H1 (cell line): ENCODE results near the gene ISM1. TPM values are rescaled to one million over a fixed set of nuclear protein-coding genes. Genes with fewer than 3 reads are reported as not detected.

Source experiments
- CTCF ChIA-PET: fragments of 300-600 bp; sonication (Branson Sonifier 250); formaldehyde crosslinking; loops from one replicate; lab custom pipeline; 2021; ENCODE audit not compliant: partially characterized antibody; lab: Charles Lee
- POLR2A ChIA-PET: fragments of 300-600 bp; sonication (Branson Sonifier 250); formaldehyde crosslinking; loops from one replicate; lab custom pipeline; 2021; ENCODE audit warnings: inconsistent platforms; ENCODE audit not compliant: partially characterized antibody; lab: Charles Lee
- DNase-seq, 2 experiments: peaks; one replicate each; pipeline versions ENCODE4 v3.0.0 to v3.0.0-alpha.2; 2010 to 2022; ENCODE audit warnings: low spot score in 2 of 2, low read depth in 1 of 2, mixed read lengths in 1 of 2
- FAIRE-seq: peaks from 2 replicates; lab custom pipeline; 2011; peaks lifted over from hg19 to GRCh38; lab: Jason Lieb, UNC
- H2AFZ ChIP-seq: 2 replicates; pipeline ENCODE4 v1.8.1; 2012; ENCODE audit warnings: low read length, inconsistent platforms
- H2AK5ac ChIP-seq: 2 replicates; pipeline ENCODE4 v1.6.1; 2013; ENCODE audit warnings: low read depth, low read length
- H2BK120ac ChIP-seq: replicated peaks from 2 replicates; pipeline ENCODE3; 2013; ENCODE audit warnings: low read depth, low read length, inconsistent platforms
- H2BK12ac ChIP-seq: 2 replicates; pipeline ENCODE4 v1.6.1; 2013; ENCODE audit warnings: low read depth, low read length
- H2BK15ac ChIP-seq: 2 replicates; pipeline ENCODE4 v1.6.1; 2013; ENCODE audit warnings: low read length
- H2BK20ac ChIP-seq: 2 replicates; pipeline ENCODE4 v1.6.1; 2013; ENCODE audit warnings: low read length
- H2BK5ac ChIP-seq: 2 replicates; pipeline ENCODE4 v1.6.1; 2013; ENCODE audit warnings: low read depth, low read length
- H3K14ac ChIP-seq: 2 replicates; pipeline ENCODE4 v1.6.1; 2013; ENCODE audit warnings: inconsistent platforms; ENCODE audit not compliant: insufficient read length
- H3K18ac ChIP-seq: 2 replicates; pipeline ENCODE4 v1.6.1; 2013; ENCODE audit warnings: low read length; ENCODE audit errors: extremely low read depth
- H3K23ac ChIP-seq: 2 replicates; pipeline ENCODE4 v1.6.1; 2013; ENCODE audit warnings: inconsistent platforms; ENCODE audit not compliant: insufficient read length
- H3K23me2 ChIP-seq: 2 replicates; pipeline ENCODE4 v1.6.1; 2013; ENCODE audit warnings: low read depth, low read length
- H3K27ac ChIP-seq: 2 replicates; pipeline ENCODE4 v1.6.1; 2011; ENCODE audit warnings: low read depth, low read length, inconsistent platforms
- H3K27me3 ChIP-seq, 4 experiments: replicated peaks in 1 of 4; 1 replicate in 1 of 4; 2 replicates in 3 of 4; pipeline versions ENCODE4 v1.6.1 to v1.8.1; 2011 to 2013; ENCODE audit warnings: low read length in 3 of 4, mild to moderate bottlenecking in 3 of 4, inconsistent platforms in 2 of 4, mixed read lengths in 2 of 4, moderate library complexity in 1 of 4; ENCODE audit not compliant: control insufficient read depth in 3 of 4, insufficient read depth in 3 of 4; ENCODE audit errors: extremely low read depth in 1 of 4
- H3K36me3 ChIP-seq, 4 experiments: 2 replicates each; pipeline versions ENCODE4 v1.6.1 to v1.8.1; 2011 to 2013; ENCODE audit warnings: mild to moderate bottlenecking in 4 of 4, low read length in 3 of 4, moderate library complexity in 2 of 4, control low read depth in 1 of 4, inconsistent platforms in 1 of 4; ENCODE audit not compliant: insufficient read depth in 4 of 4, control insufficient read depth in 2 of 4
- H3K4ac ChIP-seq: replicated peaks from 2 replicates; pipeline ENCODE3; 2013; ENCODE audit warnings: low read length, low read depth, mixed read lengths, inconsistent platforms; ENCODE audit not compliant: insufficient read length
- H3K4me1 ChIP-seq, 4 experiments: replicated peaks in 1 of 4; 1 replicate in 1 of 4; 2 replicates in 3 of 4; pipeline versions ENCODE4 v1.6.1 to v1.8.1; 2011 to 2013; ENCODE audit warnings: low read length in 3 of 4, inconsistent platforms in 2 of 4, mixed read lengths in 1 of 4; ENCODE audit not compliant: insufficient read depth in 4 of 4, control insufficient read depth in 3 of 4
- H3K4me2 ChIP-seq, 2 experiments: 2 replicates each; pipeline versions ENCODE4 v1.6.1 to v1.8.1; 2011 to 2013; ENCODE audit warnings: low read depth in 2 of 2, low read length in 2 of 2, control low read depth in 1 of 2, inconsistent platforms in 1 of 2, mild to moderate bottlenecking in 1 of 2; ENCODE audit not compliant: insufficient read depth in 1 of 2
- H3K4me3 ChIP-seq, 4 experiments: fragments of 200-600, 300-600 bp in 1 of 4; sonication (generic), shearing (Covaris generic), sonication (Bioruptor Twin) in 1 of 4; 2 replicates each; pipeline versions ENCODE4 v1.5.1 to v1.8.1; 2011 to 2016; ENCODE audit warnings: low read length in 4 of 4, low read depth in 3 of 4, control low read depth in 2 of 4, inconsistent platforms in 2 of 4, mild to moderate bottlenecking in 2 of 4, mixed read lengths in 1 of 4, moderate library complexity in 1 of 4; ENCODE audit not compliant: insufficient read depth in 2 of 4; ENCODE audit errors: extremely low read depth in 1 of 4
- H3K56ac ChIP-seq: replicated peaks from 2 replicates; pipeline ENCODE3; 2013; ENCODE audit warnings: low read depth, mild to moderate bottlenecking, mixed read lengths, low read length, inconsistent platforms; ENCODE audit not compliant: insufficient read length
- H3K79me1 ChIP-seq: 2 replicates; pipeline ENCODE4 v1.6.1; 2013; ENCODE audit warnings: low read depth, low read length, control low read depth
- H3K79me2 ChIP-seq, 2 experiments: 2 replicates each; pipeline versions ENCODE4 v1.6.1 to v1.8.1; 2012 to 2013; ENCODE audit warnings: low read length in 2 of 2, mild to moderate bottlenecking in 2 of 2, inconsistent platforms in 1 of 2; ENCODE audit not compliant: insufficient read depth in 2 of 2, control insufficient read depth in 1 of 2
- H3K9ac ChIP-seq, 4 experiments: replicated peaks in 1 of 4; 1 replicate in 1 of 4; 2 replicates in 3 of 4; pipeline versions ENCODE4 v1.6.1 to v1.8.1; 2011 to 2013; ENCODE audit warnings: low read depth in 3 of 4, low read length in 3 of 4, control low read depth in 2 of 4, mild to moderate bottlenecking in 2 of 4, moderate library complexity in 2 of 4, inconsistent platforms in 1 of 4; ENCODE audit errors: extremely low read depth in 1 of 4
- H3K9me3 ChIP-seq, 2 experiments: 2 replicates each; pipeline versions ENCODE4 v1.6.1 to v1.8.1; 2012 to 2013; ENCODE audit warnings: mild to moderate bottlenecking in 2 of 2, moderate library complexity in 2 of 2, control low read depth in 1 of 2, inconsistent platforms in 1 of 2, low read depth in 1 of 2, low read length in 1 of 2, mixed read lengths in 1 of 2; ENCODE audit not compliant: insufficient read depth in 2 of 2
- H4K20me1 ChIP-seq, 2 experiments: replicated peaks in 1 of 2; 2 replicates each; pipeline versions ENCODE3 to v1.8.1; 2011 to 2013; ENCODE audit warnings: inconsistent platforms in 2 of 2, low read length in 2 of 2, mild to moderate bottlenecking in 1 of 2; ENCODE audit not compliant: insufficient read depth in 2 of 2, control insufficient read depth in 1 of 2
- H4K5ac ChIP-seq: 2 replicates; pipeline ENCODE4 v1.6.1; 2013; ENCODE audit warnings: low read length, low read depth, mixed read lengths, inconsistent platforms; ENCODE audit not compliant: insufficient read length
- H4K8ac ChIP-seq: 2 replicates; pipeline ENCODE4 v1.8.0; 2013; ENCODE audit warnings: mild to moderate bottlenecking, moderate library complexity, low read length, inconsistent platforms; ENCODE audit not compliant: insufficient read depth; ENCODE audit errors: extremely low read depth
- H4K91ac ChIP-seq: replicated peaks from 2 replicates; pipeline ENCODE3; 2013; ENCODE audit warnings: low read length, mixed read lengths, inconsistent platforms; ENCODE audit not compliant: insufficient read length
- CBX5 ChIP-seq: fragments of 300-800, 300-1000 bp; sonication (generic); IDR thresholded peaks from 2 replicates; pipeline ENCODE4 v1.7.1; 2016; ENCODE audit warnings: antibody characterized with exemption, low read length, low read depth
- PHF8 ChIP-seq: fragments of 200-600 bp; sonication (generic); conservative IDR thresholded peaks from 2 replicates; pipeline ENCODE4 v1.7.1; 2012; ENCODE audit warnings: low read depth, mild to moderate bottlenecking, inconsistent platforms, low read length, moderate library complexity
- POLR2A ChIP-seq, 2 experiments: IDR thresholded peaks; 1 replicate in 1 of 2; 2 replicates in 1 of 2; pipeline ENCODE4 v1.6.1; 2011; ENCODE audit warnings: low read depth in 2 of 2, low read length in 2 of 2, mild to moderate bottlenecking in 2 of 2; ENCODE audit errors: control extremely low read depth in 1 of 2
- RXRA ChIP-seq: IDR thresholded peaks from 2 replicates; pipeline ENCODE4 v1.6.1; 2011; ENCODE audit warnings: low read depth, mild to moderate bottlenecking, low read length, moderate library complexity; ENCODE audit not compliant: insufficient read depth
- WGBS, 2 experiments: shearing (Covaris generic) in 1 of 2; methylation state at CpG; one replicate each; pipeline versions ENCODE4 v1.1.6 to v1.1.7; 2013 to 2015; ENCODE audit warnings: low lambda C conversion rate in 2 of 2, mixed read lengths in 2 of 2, inconsistent platforms in 1 of 2, low coverage in 1 of 2, missing lambda C conversion rate in 1 of 2; ENCODE audit not compliant: insufficient replicate concordance in 2 of 2, insufficient coverage in 1 of 2, insufficient read length in 1 of 2; ENCODE audit errors: extremely low coverage in 1 of 2, missing lambda C conversion rate in 1 of 2; 5-methylcytosine and 5-hydroxymethylcytosine counted together
- polyA plus RNA-seq, 7 experiments: library from polyadenylated mRNA; depleted of rRNA in 3 of 7; stranded (reverse) in 5 of 7; unstranded in 2 of 7; fragments of >200 nt in 5 of 7; fragments of 200-250 nt in 2 of 7; gene quantifications; 1 replicate in 5 of 7; 2 replicates in 1 of 7; 4 replicates in 1 of 7; pipeline versions ENCODE4 v1.2.1 to v1.2.3, GENCODE V29; 2011 to 2013; ENCODE audit warnings: missing spikeins in 2 of 7, mixed read lengths in 2 of 7
- total RNA-seq: library from RNA; stranded (reverse); fragmentation: NEBNext Ultra II Directional; extraction: Animal tissue kit (Norgen Biotek cat#: 25700); gene quantifications from 2 replicates; pipeline ENCODE4 v1.2.1, GENCODE V29; 2021

Gene ISM1
- total and polyA plus RNA-seq, 2 of the 8 experiments (the other 6 are each of a cell fraction or from before 2014, with no cell fraction given): 0.62 to 0.97 TPM

- Histone ChIP-seq H3K4me1 (peaks cover 0 to 3% (median 0%) of the 10 kb centered on the region in 4 experiments; a peak in 1 of 7 replicates), H3K14ac (no peak overlapping the region), H3K36me3 (no peaks in the 10 kb centered on the region), H3K18ac (no peak overlapping the region), H4K20me1 (no peaks in the 10 kb centered on the region), H3K27me3 (no peaks in the 10 kb centered on the region), H4K5ac (no peak overlapping the region), H4K8ac (no peak overlapping the region), H3K4me2 (no peak overlapping the region), H2BK15ac (no peak overlapping the region), H4K91ac (no peak overlapping the region), H3K79me1 (no peaks in the 10 kb centered on the region), H3K9me3 (no peaks in the 10 kb centered on the region), H2BK120ac (no peak overlapping the region), H2BK12ac (no peak overlapping the region), H2BK20ac (no peak overlapping the region), H3K4ac (no peak overlapping the region), H2AK5ac (no peak overlapping the region), H2AFZ (no peak overlapping the region; the same call in 1 of the 2 replicates), H3K27ac (no peak overlapping the region), H3K23me2 (no peaks in the 10 kb centered on the region), H3K56ac (no peak overlapping the region), H2BK5ac (no peak overlapping the region), H3K4me3 (no peak overlapping the region), H3K79me2 (no peaks in the 10 kb centered on the region), H3K23ac (no peak overlapping the region), H3K9ac (no peak overlapping the region)
- no peak for DNase-seq
- 85% methylated on average over 5 of the region's 5 CpGs; no CpG with 5 or more reads in 1 of the 2 experiments for WGBS, 2 experiments
- FAIRE-seq: no peak
- ChIA-PET POLR2A (no interaction called here), CTCF (interaction anchor here (0.5 to 1.5 kb wide), 6 partner anchors 10 to 211 kb away, joined by 3 to 5 read pairs (median 3); no protein-coding TSS in a partner anchor)
- no peak for TF ChIP-seq POLR2A (IDR thresholded peaks at IDR 0.05; ENCODE audit: control extremely low read depth in 1 of 2, low read depth in 2 of 2, low read length in 2 of 2)
- no peak for TF ChIP-seq CBX5
- no peak for TF ChIP-seq PHF8
- TF ChIP-seq RXRA: no peak
Observed at GRCh38 chr20:13297147-13297899, 76.2 kb downstream of the ISM1 start.
